DMS79 (cell line): ENCODE measurements around the gene KCNH2.

Source experiments
- DNase-seq: peaks from one replicate; lab custom pipeline; 2025; lab: John Stamatoyannopoulos, UW

The KCNH2 gene

DNA sequence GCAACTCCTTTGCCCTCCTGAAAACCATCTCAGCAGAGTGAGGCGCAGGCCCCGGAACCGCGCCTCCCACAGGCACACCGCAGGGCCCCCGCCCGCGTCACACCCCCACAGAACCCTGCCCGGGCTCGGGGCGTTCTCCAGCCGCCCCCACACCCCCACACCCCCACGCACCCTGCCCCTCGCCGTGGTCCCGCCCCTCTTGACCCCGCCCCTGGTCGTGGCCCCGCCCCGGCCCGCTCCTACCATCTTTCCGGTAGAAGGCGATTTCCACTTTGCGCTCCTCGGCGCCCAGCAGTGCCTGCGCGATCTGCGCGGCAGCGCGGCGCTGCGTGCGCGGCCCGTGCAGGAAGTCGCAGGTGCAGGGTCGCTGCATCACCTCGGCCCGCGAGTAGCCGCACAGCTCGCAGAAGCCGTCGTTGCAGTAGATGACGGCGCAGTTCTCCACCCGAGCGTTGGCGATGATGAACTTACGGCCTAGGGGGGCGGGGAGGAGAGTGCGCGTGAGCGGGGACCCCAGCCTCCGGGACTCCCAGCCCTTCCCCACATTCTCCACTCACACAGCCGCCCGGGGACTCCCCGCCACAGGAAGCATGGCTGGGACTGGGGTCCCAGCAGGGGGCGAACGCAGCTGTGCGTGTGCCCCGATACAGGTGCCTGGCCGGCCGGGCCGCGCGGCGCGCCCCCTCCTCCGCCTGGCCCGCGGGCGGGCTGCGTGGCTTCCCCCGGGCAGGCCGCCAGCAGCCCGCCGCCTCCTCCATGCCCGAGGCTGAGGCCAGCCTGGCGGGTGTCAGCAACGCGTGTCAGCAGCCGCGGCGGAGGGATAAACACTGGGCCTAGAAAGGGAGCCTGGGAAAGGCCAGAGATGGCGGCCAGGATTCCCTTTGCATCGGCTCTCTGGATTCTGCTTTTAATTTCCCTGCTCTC is 3.4 kb downstream of the KCNH2 start:
- DNase-seq: no peak

DNA sequence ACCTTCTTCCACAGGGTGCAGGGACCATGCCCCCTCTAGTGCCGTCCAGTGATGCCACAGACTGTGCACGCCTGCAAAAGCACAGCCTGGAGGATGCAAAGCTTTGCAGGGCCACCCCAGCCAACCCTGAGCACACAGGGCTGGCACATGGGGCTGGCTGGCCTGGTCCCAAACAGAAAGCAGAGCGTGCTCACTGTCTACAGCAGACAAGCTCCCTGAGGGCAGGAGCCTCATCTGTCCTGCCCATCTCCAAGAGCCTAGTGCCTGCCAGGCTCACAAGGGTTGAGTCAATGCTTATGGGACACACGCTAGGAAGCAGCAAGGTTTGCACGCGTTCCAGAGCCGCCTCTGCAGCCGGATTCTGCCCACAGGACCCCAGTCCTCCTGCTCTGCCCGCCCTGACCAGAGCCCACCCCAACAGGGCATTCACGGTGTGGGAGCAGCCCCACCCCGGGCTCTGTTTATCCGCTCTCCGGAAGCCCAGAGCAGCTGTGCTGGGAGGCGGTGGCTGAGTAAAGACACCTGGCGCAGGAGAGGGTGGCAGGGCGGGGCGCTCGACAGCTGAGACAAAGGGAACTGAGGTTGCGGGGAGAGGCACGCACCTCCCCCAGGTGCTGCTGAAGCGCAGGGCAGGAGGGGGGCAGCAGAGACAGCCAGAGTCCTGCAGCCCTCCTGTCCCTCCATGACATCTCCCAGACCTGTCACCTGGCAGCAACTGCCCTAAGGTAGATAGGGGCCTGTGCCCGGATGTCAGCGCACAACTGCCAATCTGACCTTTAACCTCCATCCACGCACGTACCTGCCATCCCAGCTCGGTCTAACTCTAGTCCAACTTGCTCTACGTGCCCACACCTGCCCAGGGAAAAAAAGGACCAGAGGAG is 4.3 kb downstream of the KCNH2 start:
- peak; percentile 39 for DNase-seq

DNA sequence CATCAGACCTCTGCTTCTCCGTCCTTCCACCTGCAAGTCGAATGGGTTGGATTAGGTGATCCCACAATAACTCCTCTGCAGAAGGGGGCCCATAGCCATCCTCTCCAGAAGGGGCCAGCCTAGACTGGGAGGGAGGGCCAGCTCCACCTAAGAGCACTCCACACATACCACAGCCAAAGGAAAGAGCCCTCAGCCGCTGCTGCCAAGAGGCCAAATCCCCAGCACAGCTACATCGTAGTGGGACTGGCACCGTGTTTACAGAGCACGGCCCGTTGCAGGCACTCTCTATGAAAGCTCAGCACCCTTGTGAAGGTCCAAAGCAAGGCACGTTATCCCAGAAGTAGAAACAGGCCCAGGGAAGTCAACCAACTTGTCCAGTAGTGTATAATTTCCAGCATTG is 5.4 kb downstream of the KCNH2 start:
- DNase-seq: peak; percentile 47

DNA sequence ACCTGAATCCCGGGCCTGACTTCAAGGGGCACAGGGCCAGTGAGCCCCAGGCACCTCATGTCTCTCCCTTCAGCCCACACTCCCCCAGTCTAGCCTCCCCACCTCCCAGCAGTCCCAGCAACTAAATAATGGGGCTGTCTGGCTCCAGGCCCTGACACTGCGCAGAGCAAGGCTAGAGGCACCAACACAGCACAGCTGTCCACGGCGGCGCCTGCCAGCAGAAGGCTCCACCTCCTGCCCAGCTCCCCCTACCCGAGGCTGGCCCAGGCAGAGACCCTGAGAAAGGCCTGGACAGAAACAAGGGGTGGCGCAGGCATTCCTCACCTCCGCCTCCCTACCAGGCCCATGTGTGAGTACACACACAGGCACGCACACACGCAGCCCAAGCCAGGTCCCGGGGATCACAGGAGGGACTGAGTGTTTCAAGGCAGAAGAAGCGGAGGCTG is 6.1 kb downstream of the KCNH2 start:
- no peak for DNase-seq

DNA sequence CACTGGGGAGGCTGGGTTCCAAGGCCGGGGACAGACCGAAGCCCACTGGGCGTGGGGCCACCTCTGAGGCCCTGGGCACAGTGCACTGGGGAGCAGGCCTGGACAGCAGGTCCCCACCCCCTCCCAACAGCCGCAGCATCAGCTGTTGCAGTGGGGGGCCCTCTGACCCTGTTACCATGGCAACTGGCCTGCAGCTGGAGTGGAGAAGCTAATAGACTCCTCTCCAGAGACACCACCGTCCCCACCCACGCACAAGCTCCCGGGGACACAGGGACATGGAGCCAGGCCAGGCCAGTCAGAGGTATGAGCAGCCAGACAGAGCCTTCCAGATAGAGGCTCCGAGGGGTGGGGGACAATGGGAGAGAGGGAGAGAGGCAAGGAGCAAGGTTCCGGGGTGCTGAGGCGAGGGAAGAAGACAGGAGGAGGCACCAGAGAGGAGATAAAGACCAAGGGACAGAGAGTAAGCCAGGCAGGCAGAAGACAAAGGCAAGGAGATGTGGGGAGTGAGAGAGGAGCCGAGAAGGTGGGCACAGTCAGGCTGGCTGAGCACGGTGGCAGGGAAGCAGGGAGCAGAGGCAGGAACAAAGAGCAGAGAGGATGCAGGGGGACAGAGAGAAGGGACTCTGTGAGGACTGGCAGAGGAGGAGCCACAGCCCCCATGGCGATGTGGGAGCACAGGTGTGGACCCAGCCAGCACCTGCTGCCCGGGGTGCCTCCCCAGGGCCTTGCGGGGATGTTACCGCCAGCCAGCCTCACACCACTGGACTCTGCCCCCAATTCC is 6.7 kb downstream of the KCNH2 start:
- no peak for DNase-seq

DNA sequence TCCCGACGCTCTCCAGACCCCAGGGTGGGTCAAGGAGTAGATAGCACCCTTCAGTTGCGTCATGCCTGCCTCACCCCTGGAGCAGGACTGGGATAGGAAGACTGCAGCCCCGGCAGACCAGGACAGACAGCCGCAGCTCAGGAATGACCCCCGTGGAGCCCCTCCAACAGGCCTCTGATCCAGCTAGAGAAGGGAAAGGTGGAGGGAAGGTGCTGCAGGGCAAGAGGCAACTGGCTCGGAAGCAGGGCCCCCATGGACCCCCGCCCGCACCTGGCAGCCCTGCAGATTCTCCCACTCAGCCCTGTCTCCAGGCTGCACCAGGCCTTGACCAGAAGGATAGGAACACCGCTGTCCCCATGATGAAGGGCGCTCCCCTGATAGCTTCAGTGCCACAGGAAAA is 7.7 kb downstream of the KCNH2 start:
- DNase-seq: no peak

DNA sequence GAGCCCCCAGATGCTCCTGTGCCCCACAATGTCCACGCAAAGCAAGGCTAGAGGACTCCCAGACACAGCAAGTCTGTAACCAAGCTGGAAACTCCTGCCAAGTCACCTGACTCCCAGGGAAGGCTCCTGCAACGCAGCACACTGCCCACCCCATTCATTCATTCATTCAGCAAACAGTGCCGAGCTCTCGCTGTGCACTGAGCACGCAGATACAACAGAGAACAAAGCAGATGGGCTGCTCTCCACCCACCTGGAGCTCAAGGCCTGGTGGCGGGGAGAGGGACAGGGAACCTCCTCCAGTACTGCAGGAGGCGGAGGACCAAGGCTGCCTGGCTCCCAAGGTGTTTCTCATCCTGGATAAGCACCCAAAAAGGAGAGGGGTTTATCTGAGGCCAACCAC is 8.6 kb downstream of the KCNH2 start:
- no peak for DNase-seq

DNA sequence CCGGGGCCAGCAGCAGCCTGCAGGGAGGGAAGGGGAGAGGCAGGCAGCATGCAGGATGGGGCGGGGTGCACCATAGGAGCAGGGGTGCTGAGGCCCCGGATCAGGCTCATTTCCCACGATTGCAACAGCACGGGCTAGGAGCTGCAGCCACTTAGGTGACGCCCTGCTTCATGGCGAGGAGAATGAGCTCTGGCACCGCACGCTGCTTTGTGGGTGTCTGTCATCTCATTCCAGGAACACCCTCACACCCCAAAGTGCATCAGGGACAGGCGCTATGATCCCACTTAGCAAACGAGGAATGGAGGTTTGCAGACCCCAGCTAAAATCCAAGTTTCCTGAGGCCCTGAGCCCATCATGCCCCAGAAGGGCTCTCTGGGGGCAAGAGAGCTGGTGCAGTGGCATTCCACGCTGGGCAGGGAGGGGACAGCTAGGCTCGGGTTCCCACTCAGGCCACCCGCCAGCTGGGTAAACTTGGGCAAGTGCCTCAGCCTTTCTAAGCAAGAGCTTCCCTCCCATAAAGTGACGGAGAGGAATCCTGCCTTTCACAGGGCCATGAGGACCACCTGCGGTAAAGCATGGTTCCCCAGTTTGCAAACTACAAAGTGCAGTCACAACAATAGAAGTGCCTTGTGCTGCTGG is 9.3 kb downstream of the KCNH2 start:
- DNase-seq: peak; percentile 46

DNA sequence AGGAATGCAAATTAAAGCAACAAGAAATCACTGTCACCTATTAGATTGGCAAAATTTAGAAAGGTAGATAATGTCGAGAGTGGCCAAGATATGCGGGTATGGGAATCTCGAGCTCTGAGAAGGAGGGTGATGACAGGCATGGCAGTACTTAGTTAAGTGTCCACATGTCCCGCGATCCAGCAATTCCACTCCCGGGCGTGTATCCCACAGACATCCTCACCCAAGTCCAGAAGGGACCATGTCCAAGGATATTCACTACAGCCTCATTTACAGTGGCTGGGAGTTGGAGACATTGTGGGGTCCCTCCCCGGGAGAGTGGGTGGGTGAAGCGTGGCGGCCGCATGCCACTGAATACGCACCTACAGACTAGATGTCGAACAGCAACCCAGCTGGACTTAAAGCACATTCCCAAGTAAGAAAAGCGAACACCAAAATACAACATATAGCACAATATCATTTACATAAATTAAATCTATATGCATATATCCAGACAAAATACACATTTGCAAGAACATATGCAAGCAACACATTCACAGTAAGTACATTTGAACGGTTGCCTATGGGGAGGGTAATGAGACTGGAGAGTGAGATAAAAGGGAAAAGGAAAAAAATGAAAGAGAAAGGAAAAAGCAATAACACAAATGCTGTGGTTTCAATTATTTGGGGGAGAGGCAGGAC is 9.9 kb downstream of the KCNH2 start:
- DNase-seq: no peak

DNA sequence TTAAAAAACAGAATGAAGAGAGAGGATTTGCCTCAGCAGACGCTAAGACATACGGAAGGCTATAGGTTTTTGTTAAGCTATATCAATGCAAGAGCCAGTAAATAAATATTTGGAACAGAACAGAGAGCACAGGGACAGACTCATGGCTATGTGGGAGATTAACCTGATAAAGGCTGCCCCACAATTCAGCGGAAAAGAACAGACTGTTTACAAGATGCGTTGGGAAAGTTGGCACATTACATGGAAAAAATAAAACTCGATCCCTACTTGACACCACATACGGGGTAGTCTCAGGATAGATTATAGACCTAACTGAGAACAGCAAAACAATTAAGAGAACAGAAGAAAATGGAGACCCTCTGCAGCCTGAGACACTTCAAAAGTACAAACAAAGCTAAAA is 10.8 kb downstream of the KCNH2 start:
- DNase-seq: no peak

DNA sequence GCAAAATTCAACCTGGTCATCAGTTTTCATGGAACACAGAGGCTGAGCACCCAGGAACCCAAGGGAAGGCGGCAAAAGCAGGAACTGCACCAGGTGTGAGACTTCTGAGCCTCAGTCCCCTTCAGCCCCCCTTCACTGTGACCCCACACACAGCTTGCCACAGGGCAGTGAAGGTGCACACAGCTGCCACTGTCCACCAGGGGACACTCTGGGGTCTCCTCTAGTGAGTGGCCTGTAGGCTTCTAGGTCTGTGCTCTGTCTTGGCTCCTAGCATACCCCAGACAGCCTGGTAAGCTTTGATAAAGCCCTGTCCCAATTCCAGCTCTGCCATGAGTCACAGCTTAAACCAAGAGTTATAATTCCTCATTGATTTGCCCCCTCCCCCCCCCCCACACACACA is 12.1 kb downstream of the KCNH2 start:
- no peak for DNase-seq

DNA sequence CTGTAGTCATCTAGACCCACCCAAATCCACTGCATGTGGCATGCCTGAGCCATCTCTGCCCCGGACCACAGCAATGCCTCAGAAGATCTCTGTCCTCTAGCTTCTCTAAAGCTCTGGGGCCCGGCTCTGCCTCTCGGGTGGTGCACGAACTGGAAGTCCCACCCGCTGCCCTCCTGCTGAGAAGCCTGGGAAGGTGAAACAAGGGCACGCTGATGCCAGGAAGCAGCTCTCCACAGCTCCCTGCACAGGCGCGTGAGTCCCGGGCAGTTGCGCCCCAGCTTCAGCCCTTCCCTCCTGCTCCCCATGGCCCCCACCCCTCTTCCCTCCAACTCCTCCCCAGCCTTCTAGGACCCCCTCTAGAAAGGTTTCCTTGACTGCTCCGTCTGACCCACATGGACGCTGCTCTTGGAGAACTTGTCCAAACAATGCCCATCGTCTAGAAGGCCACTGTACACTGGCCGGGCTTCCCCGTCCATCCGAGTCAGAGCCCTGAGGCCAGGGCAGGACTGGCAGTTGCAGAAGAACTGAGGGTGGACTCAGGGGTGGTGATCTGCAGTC is 12.8 kb downstream of the KCNH2 start:
- DNase-seq: no peak

DNA sequence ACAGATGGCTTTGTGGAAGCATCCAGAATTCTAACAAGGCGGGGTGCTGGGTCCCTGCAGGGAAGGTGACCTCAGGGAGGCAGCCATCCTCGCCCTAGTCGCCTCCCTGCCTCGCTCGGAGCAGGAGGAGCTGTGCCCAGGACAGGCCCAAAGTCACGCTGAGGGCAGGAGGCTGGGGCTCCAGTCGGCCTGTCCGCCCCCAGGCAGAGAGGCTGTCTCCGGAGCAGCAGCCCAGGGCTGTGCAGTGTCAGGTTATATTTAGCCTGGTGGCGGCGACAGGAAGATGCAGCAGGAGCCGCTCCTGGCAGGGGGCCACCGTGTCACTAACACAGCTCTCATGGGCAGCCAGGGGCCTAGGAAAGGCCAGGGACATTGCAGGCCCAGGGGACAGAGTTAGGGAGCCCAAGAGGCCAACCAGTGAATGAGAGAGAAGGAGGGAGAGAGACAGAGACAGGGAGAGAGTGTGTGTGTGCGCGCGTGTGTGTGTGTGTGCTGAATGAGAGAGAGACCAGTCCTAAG is 13.5 kb downstream of the KCNH2 start:
- no peak for DNase-seq

DNA sequence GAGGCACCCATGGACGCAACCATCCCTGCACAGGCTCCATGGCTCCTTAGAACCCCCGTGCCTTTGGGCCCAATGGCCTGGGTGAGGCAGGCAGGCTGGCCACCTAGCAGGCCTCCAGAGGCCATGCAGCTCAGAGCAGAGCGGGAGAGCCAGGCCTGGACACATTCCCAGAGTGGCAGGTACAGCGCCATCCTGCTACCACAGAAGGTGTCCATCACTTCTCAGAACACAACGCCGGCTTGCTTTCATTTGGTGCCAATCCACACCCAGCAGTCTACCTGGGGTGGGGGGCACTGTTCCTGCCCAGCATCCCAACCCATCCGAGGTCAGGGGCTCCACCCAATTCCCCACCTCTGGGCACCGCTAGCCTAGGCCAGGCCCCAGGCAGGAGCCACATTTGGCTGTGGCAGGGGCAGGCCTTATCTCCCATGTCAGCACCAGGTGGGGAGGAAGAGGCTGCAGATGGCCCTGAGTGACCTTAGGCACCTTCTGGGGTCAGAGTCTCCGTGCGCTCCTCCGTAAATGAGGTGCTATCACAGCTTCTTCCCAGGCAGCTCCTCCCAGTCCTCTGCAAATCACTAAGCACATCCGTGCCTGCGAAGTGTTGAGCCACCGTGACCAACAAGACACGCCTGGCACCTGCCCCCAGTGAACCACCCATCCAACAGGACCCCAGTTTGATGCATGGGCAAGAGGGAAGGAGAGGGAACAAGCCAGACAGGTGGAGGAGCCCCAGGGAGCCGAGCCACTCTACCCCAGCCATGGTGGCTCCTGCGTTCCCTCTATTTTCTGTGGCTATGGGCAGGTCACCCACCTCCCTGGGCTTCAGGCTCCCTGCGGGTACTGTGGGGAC is 14.2 kb downstream of the KCNH2 start:
- no peak for DNase-seq

DNA sequence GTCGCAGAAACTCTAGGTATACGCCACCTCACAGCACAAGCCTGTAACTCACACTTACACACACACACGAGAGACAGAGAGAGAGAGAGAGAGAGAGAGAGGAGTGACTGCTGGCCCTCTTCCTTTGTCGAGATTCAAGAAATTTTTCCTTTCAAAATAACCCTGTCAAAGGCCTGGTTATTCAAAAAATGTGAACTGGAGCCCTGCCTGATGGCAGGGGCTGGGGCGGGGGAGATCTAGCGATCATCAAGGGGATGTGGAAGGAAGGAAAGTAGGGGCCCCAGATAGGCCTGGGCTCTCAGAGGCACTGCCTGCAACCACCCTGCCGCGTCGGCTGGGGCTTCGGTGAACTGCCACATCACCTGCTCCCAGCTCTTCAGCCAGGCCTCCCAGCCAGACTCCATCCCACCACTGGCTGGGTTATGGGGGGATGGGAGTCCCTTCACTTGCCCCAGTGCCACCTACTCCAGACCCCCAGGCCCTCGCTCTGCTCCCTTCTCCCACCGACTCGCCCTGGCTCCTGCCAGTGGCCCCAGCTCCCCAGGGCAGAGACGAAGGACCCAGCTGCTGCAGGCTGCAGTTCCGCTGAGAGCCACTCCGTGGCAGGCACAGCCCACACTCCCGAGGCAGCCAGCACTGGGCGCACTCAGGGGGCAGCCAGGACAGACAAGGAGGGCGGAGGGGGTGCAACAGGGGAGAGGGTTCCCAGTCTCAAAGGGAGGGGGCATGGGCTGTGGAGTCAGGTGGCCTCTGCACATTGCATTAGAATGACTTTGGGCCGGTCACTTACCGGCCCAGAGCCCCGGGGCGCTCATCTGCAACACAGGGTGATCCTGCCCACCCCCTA is 15.3 kb downstream of the KCNH2 start:
- no peak for DNase-seq

DNA sequence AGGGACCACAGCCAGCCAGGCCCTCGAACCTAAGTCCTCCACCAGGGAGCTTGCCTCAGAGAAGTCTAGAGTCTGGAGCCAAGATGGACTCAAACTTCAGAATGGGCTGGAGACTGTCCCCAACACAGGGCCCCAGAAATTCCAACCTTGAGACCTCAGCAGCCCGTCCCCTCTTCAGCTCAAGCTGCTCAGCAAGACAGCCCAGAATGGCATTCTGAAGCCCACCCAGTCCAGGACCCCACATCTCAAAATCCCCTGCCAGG is 15.9 kb downstream of the KCNH2 start:
- DNase-seq: no peak

DNA sequence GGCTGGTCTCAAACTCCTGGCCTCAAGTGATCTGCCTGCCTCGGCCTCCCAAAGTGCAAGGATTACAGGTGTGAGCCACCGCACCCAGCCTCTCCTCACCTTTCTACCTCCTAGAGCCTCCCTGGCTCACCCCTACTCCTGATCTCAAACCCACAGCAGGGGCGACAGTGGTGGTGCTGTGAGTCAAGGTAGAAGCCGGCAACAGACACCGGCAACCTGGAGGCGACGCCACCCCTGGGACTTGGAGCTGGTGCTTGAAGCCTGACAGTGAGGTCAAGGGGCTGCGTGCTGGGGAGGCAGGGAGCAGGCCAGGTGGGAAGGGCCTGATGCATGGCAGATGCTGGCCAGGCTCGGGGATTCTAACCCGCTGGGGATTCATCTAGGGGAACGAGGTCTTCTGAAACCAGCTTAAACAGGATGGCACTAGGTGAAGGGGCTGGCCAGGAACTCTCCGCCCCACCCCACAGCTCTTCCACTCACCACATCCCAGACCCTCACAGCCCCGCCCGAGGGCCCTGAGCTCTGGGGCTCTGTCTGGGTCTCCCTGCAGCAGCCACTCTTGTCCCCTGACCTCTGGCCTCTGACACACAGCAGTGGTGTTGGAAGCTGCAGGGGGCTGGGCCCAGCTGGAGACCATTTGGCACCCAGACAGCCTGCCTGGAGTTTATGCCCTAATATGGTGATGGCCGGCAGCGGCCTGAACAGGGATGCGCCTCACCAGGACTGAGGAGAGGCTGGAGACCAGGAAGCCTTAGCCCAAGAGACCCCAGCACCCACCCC is 16.4 kb downstream of the KCNH2 start:
- DNase-seq: no peak
